Activated T-helper 17 cell treated with anti-CD3 and anti-CD28 coated beads, Interleukin-2, amount 50 U/mL, for 72 hours (primary cell): ENCODE data around the gene RUVBL2. TPM values are rescaled to one million over a fixed set of nuclear protein-coding genes. Genes with fewer than 3 reads are reported as not detected.
A peak's percentile ranks its signal among the peaks of the same experiment; 100 is the strongest.
"Not testable (repeated sequence)": the region's sequence is repeated elsewhere in the genome, so short reads cannot be mapped to it uniquely, and the experiment has no call there.

Source experiments
- ATAC-seq: fragments of 150-1000 bp; cut with Tn5 transposase; replicated peaks from 2 replicates; pipeline ENCODE4 v1.10.0; 2021; ENCODE audit warnings: mild to moderate bottlenecking, moderate library complexity
- H3K27ac Mint-ChIP-seq: one replicate; pipeline ENCODE4 v1.8.0; 2022; ENCODE audit warnings: mixed read lengths
- H3K27me3 Mint-ChIP-seq: one replicate; pipeline ENCODE4 v1.8.0; 2022; ENCODE audit warnings: mixed read lengths
- H3K36me3 Mint-ChIP-seq: one replicate; pipeline ENCODE4 v1.8.0; 2022; ENCODE audit warnings: low read depth, mild to moderate bottlenecking, mixed read lengths
- H3K4me1 Mint-ChIP-seq: one replicate; pipeline ENCODE4 v1.8.0; 2022; ENCODE audit warnings: mixed read lengths
- H3K4me3 Mint-ChIP-seq: one replicate; pipeline ENCODE4 v1.8.0; 2022; ENCODE audit warnings: mild to moderate bottlenecking, mixed read lengths
- H3K9me3 Mint-ChIP-seq: one replicate; pipeline ENCODE4 v1.8.0; 2022; ENCODE audit warnings: mixed read lengths
- total RNA-seq, 2 donors: library from RNA; stranded (reverse); gene quantifications; one replicate each; pipeline ENCODE4 v1.2.3, GENCODE V29; 2022

RUVBL2 gene
- total RNA-seq, 2 donors from 2014 or later, result 100 to 166 TPM

- not testable (repeated sequence) for H3K27me3 Mint-ChIP-seq, H3K9me3 Mint-ChIP-seq, ATAC-seq, H3K4me3 Mint-ChIP-seq, H3K36me3 Mint-ChIP-seq, H3K27ac Mint-ChIP-seq, H3K4me1 Mint-ChIP-seq
Measured at GRCh38 chr19:49029749-49030148, 36.1 kb downstream of the RUVBL2 start.

GRCh38 chr19:49030323-49030722 lies 36.6 kb downstream of the RUVBL2 start:
- H3K4me3 Mint-ChIP-seq, result not testable (repeated sequence)

DNA sequence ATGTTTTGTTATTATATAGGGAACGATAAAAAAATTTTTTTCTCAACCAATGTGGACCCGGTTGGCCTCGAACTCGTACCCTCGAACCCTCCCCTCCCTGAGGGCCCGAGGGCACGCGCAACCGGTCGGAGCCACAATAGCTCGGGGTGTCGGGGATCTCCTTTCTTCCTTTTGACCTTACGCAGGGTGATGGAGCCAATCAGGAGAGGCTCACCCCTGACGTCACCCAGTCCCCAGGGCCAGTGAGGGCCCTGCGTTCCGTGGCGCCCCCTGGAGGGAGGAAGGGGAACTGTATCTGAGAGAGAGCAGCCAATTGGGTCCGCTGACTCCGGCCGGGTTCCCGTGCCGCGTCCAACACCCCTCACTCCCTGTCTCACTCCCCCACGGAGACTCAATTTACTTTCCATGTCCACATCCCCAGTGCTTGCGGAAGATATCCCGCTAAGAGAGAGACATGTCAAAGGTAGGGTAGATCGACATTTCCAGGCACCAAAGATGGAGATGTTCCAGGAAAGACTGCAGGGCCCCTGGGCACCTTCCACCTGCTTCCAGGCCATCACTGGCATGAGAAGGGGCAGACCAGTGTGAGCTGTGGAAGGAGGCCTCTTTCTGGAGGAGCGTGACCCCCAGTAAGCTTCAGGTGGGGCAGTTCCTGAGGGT lies 38.1 kb downstream of the RUVBL2 start, which contains the start of gene CGB2:
CGB2 (plus strand) TSS at position 249 of the 660 bp plus-strand sequence; CDS start at position 455, 206 bp downstream.
- peak; percentile 97 for ATAC-seq
- not testable (repeated sequence) for H3K27me3 Mint-ChIP-seq, H3K9me3 Mint-ChIP-seq, H3K4me1 Mint-ChIP-seq, H3K36me3 Mint-ChIP-seq
- H3K27ac Mint-ChIP-seq, result peak within 1 kb of the TSS; percentile 89
- H3K4me3 Mint-ChIP-seq, result peak within 1 kb of the TSS; percentile 55

More at GRCh38 chr19:49030323-49030722, 36.6 kb downstream of the RUVBL2 start:
- not testable (repeated sequence) for H3K4me1 Mint-ChIP-seq, H3K36me3 Mint-ChIP-seq, H3K27ac Mint-ChIP-seq, ATAC-seq, H3K27me3 Mint-ChIP-seq, H3K9me3 Mint-ChIP-seq

- not testable (repeated sequence) for H3K36me3 Mint-ChIP-seq, H3K4me1 Mint-ChIP-seq, H3K27ac Mint-ChIP-seq, H3K9me3 Mint-ChIP-seq, H3K4me3 Mint-ChIP-seq, H3K27me3 Mint-ChIP-seq
- ATAC-seq, result peak; percentile 62
Measured at GRCh38 chr19:49036815-49037214, 43.1 kb downstream of the RUVBL2 start, which contains the start of gene CGB1. CGB1 (minus strand) TSS chr19:49036895; CDS start chr19:49036711, 184 bp downstream.

DNA sequence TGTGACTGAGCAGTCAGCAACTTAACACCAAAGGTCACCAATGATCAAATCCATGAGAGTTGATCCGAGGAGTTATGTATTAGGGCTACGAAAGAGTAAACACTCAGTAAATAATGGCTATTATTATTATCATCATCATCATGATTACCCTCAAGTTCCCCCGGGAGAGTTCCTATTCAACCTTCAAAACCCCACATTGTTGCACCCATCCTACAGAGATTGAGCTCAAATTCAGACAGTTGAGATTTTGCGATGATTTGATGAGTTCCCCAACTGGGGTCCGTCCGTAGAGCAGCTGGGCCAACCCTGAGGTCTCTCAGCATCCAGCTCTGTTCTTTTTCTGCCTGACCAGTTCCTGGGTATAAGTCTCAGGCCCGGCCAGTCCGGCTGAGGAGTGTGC lies 44.4 kb downstream of the RUVBL2 start:
- ATAC-seq, H3K9me3 Mint-ChIP-seq, H3K27me3 Mint-ChIP-seq, H3K4me3 Mint-ChIP-seq, H3K4me1 Mint-ChIP-seq, H3K27ac Mint-ChIP-seq, H3K36me3 Mint-ChIP-seq: not testable (repeated sequence)

GRCh38 chr19:49038557-49039276 lies 45.0 kb downstream of the RUVBL2 start:
- not testable (repeated sequence) for H3K4me3 Mint-ChIP-seq, H3K4me1 Mint-ChIP-seq, H3K9me3 Mint-ChIP-seq, H3K36me3 Mint-ChIP-seq, ATAC-seq, H3K27me3 Mint-ChIP-seq, H3K27ac Mint-ChIP-seq

- H3K27me3 Mint-ChIP-seq, H3K9me3 Mint-ChIP-seq, H3K4me1 Mint-ChIP-seq, ATAC-seq, H3K36me3 Mint-ChIP-seq, H3K4me3 Mint-ChIP-seq, H3K27ac Mint-ChIP-seq: not testable (repeated sequence)
Measured at GRCh38 chr19:49039736-49040135, 46.0 kb downstream of the RUVBL2 start.

- no peaks in the 10 kb centered on the region for H3K9me3 Mint-ChIP-seq
- H3K4me1 Mint-ChIP-seq, result no peaks in the 10 kb centered on the region
- ATAC-seq, result no peak
- no peaks in the 10 kb centered on the region for H3K27me3 Mint-ChIP-seq
- no peaks in the 10 kb centered on the region for H3K36me3 Mint-ChIP-seq
- H3K27ac Mint-ChIP-seq, result no peak overlapping the region
- H3K4me3 Mint-ChIP-seq, result no peak overlapping the region
Measured at GRCh38 chr19:49042177-49042576, 48.5 kb downstream of the RUVBL2 start.

- not testable (repeated sequence) for H3K27me3 Mint-ChIP-seq, H3K4me3 Mint-ChIP-seq, H3K27ac Mint-ChIP-seq, H3K4me1 Mint-ChIP-seq, H3K9me3 Mint-ChIP-seq, ATAC-seq, H3K36me3 Mint-ChIP-seq
Measured at GRCh38 chr19:49042666-49043065, 49.0 kb downstream of the RUVBL2 start.

DNA sequence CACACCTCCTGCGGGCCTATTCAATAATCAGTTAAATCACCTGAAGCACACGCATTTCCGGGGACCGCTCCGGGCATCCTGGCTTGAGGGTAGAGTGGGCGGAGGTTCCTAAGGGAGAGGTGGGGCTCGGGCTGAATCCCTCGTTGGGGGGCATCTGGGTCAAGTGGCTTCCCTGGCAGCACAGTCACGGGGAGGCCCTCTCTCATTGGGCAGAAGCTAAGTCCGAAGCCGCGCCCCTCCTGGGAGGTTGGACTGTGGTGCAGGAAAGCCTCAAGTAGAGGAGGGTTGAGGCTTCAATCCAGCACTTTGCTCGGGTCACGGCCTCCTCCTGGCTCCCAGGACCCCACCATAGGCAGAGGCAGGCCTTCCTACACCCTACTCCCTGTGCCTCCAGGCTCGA lies 49.9 kb downstream of the RUVBL2 start, which contains the start of gene CGB5:
CGB5 (plus strand) TSS at position 301 of the 400 bp plus-strand sequence. CDS start 362 bp downstream, outside the sequence.
- H3K4me1 Mint-ChIP-seq, H3K27ac Mint-ChIP-seq, H3K4me3 Mint-ChIP-seq, ATAC-seq, H3K27me3 Mint-ChIP-seq, H3K9me3 Mint-ChIP-seq, H3K36me3 Mint-ChIP-seq: not testable (repeated sequence)

DNA sequence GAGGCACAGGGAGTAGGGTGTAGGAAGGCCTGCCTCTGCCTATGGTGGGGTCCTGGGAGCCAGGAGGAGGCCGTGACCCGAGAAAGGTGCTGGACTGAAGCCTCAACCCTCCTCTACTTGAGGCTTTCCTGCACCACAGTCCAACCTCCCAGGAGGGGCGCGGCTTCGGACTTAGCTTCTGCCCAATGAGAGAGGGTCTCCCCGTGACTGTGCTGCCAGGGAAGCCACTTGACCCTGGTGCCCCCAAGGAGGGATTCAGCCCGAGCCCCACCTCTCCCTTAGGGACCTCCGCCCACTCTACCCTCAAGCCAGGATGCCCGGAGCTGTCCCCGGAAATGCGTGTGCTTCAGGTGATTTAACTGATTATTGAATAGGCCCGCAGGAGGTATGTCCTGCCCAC lies 55.3 kb downstream of the RUVBL2 start, which contains the start of gene CGB8:
CGB8 (minus strand) TSS at position 101 of the 400 bp plus-strand sequence. CDS start 372 bp downstream, outside the sequence.
- not testable (repeated sequence) for H3K27ac Mint-ChIP-seq, H3K9me3 Mint-ChIP-seq, ATAC-seq, H3K4me3 Mint-ChIP-seq, H3K4me1 Mint-ChIP-seq, H3K27me3 Mint-ChIP-seq, H3K36me3 Mint-ChIP-seq

DNA sequence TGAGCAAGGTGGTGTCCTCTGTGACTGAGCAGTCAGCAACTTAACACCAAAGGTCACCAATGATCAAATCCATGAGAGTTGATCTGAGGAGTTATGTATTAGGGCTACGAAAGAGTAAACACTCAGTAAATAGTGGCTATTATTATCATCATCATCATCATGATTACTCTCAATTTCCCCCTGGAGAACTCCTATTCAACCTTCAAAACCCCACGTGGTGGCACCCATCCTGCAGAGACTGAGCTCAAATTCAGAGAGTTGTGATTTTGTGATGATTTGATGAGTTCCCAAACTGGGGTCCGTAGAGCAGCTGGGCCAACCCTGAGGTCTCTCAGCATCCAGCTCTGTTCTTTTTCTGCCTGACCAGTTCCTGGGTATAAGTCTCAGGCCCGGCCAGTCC lies 56.1 kb downstream of the RUVBL2 start:
- not testable (repeated sequence) for H3K36me3 Mint-ChIP-seq, H3K4me3 Mint-ChIP-seq, H3K9me3 Mint-ChIP-seq, H3K27ac Mint-ChIP-seq, ATAC-seq, H3K4me1 Mint-ChIP-seq, H3K27me3 Mint-ChIP-seq

DNA sequence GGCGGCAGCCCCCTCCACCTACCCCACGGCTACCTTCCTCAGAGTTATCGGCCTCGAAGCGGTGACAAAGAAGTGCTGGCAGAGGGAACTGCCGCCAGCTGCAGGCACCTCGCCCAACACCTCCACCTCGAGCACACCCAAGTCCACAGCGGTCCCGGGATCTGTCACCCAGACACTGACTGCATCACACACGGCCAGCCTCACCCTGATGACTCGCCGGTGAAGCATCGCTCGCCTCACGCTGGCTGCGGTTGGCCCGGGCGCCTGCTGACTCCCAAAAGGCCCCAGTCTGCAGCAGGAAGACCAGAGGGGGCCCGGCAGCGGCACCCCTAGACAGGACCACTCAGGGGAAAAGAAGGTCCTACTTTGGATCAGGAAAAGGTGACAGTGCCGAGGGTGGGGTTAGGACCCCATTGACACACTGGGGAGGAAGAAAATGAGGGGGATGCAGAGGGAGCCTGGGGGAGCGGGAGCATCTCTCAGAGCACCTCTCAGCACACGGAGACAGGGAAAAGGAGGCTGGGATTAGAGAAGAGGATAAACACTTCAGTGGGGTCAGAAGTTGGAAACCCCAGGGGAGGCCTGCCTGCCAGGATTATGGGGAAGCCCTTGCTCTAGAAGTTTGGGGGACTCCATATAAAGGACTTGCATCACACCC lies 56.8 kb downstream of the RUVBL2 start:
- not testable (repeated sequence) for H3K9me3 Mint-ChIP-seq, H3K27ac Mint-ChIP-seq, ATAC-seq, H3K4me1 Mint-ChIP-seq, H3K36me3 Mint-ChIP-seq, H3K27me3 Mint-ChIP-seq, H3K4me3 Mint-ChIP-seq

GRCh38 chr19:49056101-49056901 lies 62.6 kb downstream of the RUVBL2 start:
- no peak overlapping the region for H3K27ac Mint-ChIP-seq
- peaks cover 8% of the 10 kb centered on the region for H3K4me1 Mint-ChIP-seq
- H3K9me3 Mint-ChIP-seq, result no peaks in the 10 kb centered on the region
- peaks cover 27% of the 10 kb centered on the region for H3K27me3 Mint-ChIP-seq
- peak; percentile 87 for ATAC-seq
- H3K36me3 Mint-ChIP-seq, result no peaks in the 10 kb centered on the region
- H3K4me3 Mint-ChIP-seq, result peak overlapping the region; percentile 84
